Mucosa of descending colon (tissue), 3 donors: ENCODE data around the gene RUVBL1. TPM values are rescaled to one million over a fixed set of nuclear protein-coding genes. Genes with fewer than 3 reads are reported as not detected.

Experiments used
- ATAC-seq: fragments of 200-7000 bp; cut with Tn5 transposase; one replicate; pipeline ENCODE4 v1.9.1; 2020; ENCODE audit warnings: mild to moderate bottlenecking, moderate library complexity
- DNase-seq, 3 donors: peaks; one replicate each; pipeline ENCODE4 v3.0.0-alpha.2; 2020
- H3K36me3 ChIP-seq: fragments of 200-600 bp; one replicate; pipeline ENCODE4 v1.8.0; 2021; ENCODE audit warnings: low read depth, mild to moderate bottlenecking
- H3K4me1 ChIP-seq: fragments of 200-600 bp; one replicate; pipeline ENCODE4 v1.8.0; 2021; ENCODE audit warnings: low read depth, mild to moderate bottlenecking
- H3K4me3 ChIP-seq: fragments of 200-600 bp; one replicate; pipeline ENCODE4 v1.8.0; 2021; ENCODE audit warnings: mild to moderate bottlenecking
- H3K9me3 ChIP-seq: fragments of 200-600 bp; one replicate; pipeline ENCODE4 v1.8.0; 2021; ENCODE audit warnings: mild to moderate bottlenecking
- intact Hi-C, 2 donors: fragments of 100-400 bp; cut with DNase I in 1 of 2; cut with micrococcal nuclease in 1 of 2; formaldehyde crosslinking; loops; one replicate each; pipeline versions ENCODE4 v1.11.0 to v1.11.1; 2022; cut with DNase I, micrococcal nuclease
- total RNA-seq, 3 donors: library from RNA; stranded (reverse); fragmentation: NEBNext Ultra II Directional in 2 of 3; extraction: Animal tissue kit (Norgen Biotek cat#: 25700) in 2 of 3; gene quantifications; one replicate each; pipeline versions ENCODE4 v1.2.1 to v1.2.4, GENCODE V29; 2021 to 2023
- TF ChIP-seq, protein P1 (sequence below): fragments of 200-600 bp; IDR thresholded peaks from one replicate; pipeline ENCODE4 v1.8.0; 2022; ENCODE audit warnings: antibody characterized with exemption, mild to moderate bottlenecking
- donor health status: DM: no; HTN: no; CAD: no; lungs with moderate emphysema.
- donor health status: DM: no; HTN: no; CAD: no.
- donor health status: DM: no; HTN: yes; CAD: no.

Gene RUVBL1
- total RNA-seq, 3 donors from 2014 or later = 12.1 to 19.0 (median 15.6) TPM

DNA sequence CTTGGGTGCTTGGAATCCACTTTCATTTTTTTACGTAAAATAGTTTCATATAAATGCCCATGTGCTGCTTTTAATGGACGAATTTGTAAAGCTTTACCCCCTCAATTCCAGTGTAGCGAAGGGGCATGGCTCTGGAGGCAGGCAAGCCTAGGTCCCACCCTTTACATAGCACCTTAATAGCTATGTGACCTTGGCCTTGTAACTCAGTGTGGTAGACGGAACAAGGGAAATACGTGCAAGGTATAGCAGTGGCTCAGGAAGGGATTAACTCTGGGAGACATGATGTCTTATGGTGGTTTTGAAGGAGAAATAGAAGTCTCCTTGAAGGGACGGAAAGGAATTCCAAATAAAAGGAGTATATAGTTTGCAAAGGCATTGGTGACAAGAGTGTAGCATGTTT lies 70.0 kb downstream of the RUVBL1 start:
- H3K4me1 ChIP-seq = peaks cover 22% of the 10 kb centered on the region
- H3K9me3 ChIP-seq = no peaks in the 10 kb centered on the region
- peaks cover 5% of the 10 kb centered on the region for H3K36me3 ChIP-seq
- intact Hi-C loops = no loop called here
- TF ChIP-seq, protein P1, sequence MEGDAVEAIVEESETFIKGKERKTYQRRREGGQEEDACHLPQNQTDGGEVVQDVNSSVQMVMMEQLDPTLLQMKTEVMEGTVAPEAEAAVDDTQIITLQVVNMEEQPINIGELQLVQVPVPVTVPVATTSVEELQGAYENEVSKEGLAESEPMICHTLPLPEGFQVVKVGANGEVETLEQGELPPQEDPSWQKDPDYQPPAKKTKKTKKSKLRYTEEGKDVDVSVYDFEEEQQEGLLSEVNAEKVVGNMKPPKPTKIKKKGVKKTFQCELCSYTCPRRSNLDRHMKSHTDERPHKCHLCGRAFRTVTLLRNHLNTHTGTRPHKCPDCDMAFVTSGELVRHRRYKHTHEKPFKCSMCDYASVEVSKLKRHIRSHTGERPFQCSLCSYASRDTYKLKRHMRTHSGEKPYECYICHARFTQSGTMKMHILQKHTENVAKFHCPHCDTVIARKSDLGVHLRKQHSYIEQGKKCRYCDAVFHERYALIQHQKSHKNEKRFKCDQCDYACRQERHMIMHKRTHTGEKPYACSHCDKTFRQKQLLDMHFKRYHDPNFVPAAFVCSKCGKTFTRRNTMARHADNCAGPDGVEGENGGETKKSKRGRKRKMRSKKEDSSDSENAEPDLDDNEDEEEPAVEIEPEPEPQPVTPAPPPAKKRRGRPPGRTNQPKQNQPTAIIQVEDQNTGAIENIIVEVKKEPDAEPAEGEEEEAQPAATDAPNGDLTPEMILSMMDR = no peak
- DNase-seq = no peak
- no peak overlapping the region for H3K4me3 ChIP-seq
- ATAC-seq = no peak

DNA sequence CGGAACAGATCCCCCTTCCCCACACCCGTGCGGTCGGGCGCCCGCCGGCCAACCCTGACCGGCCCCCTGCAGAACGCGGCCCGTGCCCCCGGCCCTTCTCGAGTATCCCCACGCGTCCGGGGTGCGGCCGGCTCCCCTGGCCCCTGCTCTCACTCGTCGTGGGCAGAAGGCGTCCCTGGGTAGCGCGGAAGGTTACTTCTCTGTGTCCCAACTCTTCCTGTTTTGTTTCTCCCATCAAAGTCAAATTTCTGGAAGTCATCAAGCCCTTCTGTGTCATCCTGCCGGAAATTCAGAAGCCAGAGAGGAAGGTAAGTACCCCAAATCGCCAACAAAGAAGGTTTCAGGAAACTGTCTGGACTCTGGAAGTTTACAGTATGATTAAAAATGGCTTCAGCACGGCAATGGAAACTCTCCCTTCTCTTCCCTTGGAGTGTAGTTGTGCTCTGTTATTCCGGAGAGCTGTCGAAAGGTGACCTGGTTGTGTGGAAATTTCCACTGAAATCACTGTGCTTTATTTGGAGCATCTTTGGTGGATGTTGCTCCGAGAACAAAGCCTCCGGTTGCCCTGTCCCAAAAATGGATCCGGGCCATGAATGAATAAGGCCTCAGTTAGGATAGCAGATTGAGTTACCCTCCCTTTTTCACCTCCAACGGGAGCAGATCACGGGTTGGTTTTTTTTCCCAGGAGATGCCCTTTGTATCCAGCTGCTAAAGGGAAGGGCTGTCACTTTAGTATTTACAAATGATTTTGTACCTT lies 70.8 kb downstream of the RUVBL1 start:
- H3K4me3 ChIP-seq = peak overlapping the region; percentile 83
- intact Hi-C loops = no loop called here
- H3K4me1 ChIP-seq = peaks cover 22% of the 10 kb centered on the region
- H3K36me3 ChIP-seq = no peaks in the 10 kb centered on the region
- ATAC-seq (peak; percentile 29), DNase-seq (peak in 1 of 3 donors; percentile 31)
- H3K9me3 ChIP-seq = no peaks in the 10 kb centered on the region
- TF ChIP-seq, protein P1 = no peak

DNA sequence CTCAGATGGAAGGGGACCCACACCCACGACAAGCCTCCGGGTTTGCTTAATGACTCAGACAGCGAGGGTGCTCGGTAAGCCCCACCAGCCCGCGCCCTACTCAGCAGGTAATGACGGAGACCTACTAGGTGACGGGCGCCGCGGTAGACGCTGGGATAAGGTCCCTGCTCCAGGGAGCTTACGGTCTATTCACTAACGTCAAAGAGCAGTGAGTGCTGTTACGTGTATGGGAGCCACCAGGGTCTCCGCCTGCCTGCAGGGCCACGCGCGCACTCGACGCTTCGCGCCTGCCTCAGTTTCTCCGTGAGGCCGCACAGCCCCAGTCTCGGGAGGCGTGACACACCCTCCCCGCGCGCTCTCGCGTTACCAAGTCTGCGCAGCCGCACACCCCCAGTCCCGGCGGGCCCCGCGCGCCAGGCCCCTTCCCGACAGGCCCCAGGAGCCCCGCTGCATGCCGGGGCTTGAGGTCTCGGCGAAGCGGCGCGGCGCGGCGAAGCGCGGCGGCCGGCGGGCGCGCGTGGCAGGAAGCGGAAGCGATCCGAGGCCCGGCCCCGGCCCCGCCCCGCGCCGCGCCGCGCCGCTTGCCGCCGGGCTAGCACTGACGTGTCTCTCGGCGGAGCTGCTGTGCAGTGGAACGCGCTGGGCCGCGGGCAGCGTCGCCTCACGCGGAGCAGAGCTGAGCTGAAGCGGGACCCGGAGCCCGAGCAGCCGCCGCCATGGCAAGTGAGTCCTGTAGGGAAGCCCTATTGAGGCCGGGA lies 71.6 kb downstream of the RUVBL1 start, which contains the start of gene SEC61A1:
SEC61A1 (plus strand) TSS at position 601 of the 758 bp plus-strand sequence; CDS start at position 717, 116 bp downstream.
- DNase-seq = peak; percentile 94 to 99 (median 97)
- H3K36me3 ChIP-seq = no peaks in the 10 kb centered on the region
- TF ChIP-seq, protein P1 = no peak
- H3K9me3 ChIP-seq = no peaks in the 10 kb centered on the region
- peaks cover 22% of the 10 kb centered on the region for H3K4me1 ChIP-seq
- intact Hi-C loops = no loop called here
- peak within 1 kb of the TSS; percentile 83 for H3K4me3 ChIP-seq
- peak; percentile 96 for ATAC-seq

DNA sequence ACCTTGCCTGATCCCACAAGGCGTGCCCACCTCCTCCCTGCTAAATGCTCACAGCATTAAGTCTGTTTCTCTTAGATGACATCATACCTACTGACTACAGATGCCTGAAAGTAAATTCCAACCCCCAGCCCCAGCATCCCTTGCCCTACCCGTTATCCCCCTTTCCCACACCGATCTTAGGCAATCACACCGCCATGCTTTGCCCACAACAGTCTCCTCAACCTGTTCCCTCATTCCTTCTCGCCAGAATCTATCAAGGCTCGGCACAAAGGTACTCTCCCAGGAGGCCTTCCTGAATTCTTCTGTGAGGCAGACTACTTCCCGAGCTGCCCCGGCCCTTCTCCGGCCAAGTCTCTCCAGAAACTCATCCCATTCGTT lies 72.2 kb downstream of the RUVBL1 start:
- TF ChIP-seq, protein P1 = no peak
- Histone ChIP-seq H3K9me3 (no peaks in the 10 kb centered on the region), H3K4me3 (peak overlapping the region; percentile 83), H3K4me1 (peaks cover 22% of the 10 kb centered on the region), H3K36me3 (no peaks in the 10 kb centered on the region)
- DNase-seq (no peak), ATAC-seq (no peak)
- intact Hi-C loops = no loop called here

DNA sequence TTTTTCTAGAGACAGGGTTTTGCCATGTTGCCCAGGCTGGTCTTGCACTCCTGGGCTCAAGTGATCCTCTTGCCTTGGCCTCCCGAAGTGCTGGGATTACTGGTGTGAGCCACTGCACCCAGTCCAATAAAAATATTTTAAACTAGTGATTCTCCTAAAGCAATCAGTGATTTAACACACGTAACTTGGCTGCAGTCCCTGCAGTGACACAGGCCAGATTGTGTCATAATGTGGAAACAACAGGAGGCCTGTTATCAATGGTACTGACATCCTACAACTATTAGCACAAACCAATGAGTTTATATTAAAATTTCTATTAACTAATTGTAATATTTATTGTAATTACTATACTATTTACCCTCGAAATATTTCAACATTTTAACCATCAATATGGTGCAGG lies 73.0 kb downstream of the RUVBL1 start:
- ATAC-seq (no peak), DNase-seq (peak in 1 of 3 donors; percentile 25)
- Histone ChIP-seq H3K9me3 (no peaks in the 10 kb centered on the region), H3K4me1 (peaks cover 22% of the 10 kb centered on the region), H3K4me3 (no peak overlapping the region), H3K36me3 (no peaks in the 10 kb centered on the region)
- TF ChIP-seq, protein P1 = no peak
- intact Hi-C loops = no loop called here
